HFFc6 (cell line): ENCODE measurements around the gene THSD7A. TPM values are rescaled to one million over a fixed set of nuclear protein-coding genes. Genes with fewer than 3 reads are reported as not detected.

Source experiments
- DNase-seq: peaks from one replicate; pipeline ENCODE4 v3.0.0-alpha.2; 2018
- H3K27ac Mint-ChIP-seq: 2 replicates; pipeline ENCODE4 v1.8.0; 2020; ENCODE audit warnings: mild to moderate bottlenecking, mixed read lengths
- H3K27me3 Mint-ChIP-seq: 2 replicates; pipeline ENCODE4 v1.8.0; 2021; ENCODE audit warnings: mild to moderate bottlenecking, moderate library complexity, mixed read lengths; ENCODE audit not compliant: insufficient read depth
- H3K36me3 Mint-ChIP-seq: 2 replicates; pipeline ENCODE4 v1.8.0; 2021; ENCODE audit warnings: low read depth, mixed read lengths
- H3K4me1 Mint-ChIP-seq: 2 replicates; pipeline ENCODE4 v1.8.0; 2020; ENCODE audit warnings: low read depth, mixed read lengths
- H3K4me3 Mint-ChIP-seq: 2 replicates; pipeline ENCODE4 v1.8.0; 2020; ENCODE audit warnings: mild to moderate bottlenecking, moderate library complexity, mixed read lengths
- H3K9me3 Mint-ChIP-seq: 2 replicates; pipeline ENCODE4 v1.8.0; 2020; ENCODE audit warnings: mild to moderate bottlenecking, mixed read lengths
- CTCF ChIP-seq: fragments of 200-600 bp; sonication (generic); IDR thresholded peaks from 2 replicates; pipeline ENCODE4 v1.5.0; 2021; ENCODE audit warnings: antibody characterized with exemption, mild to moderate bottlenecking
- total RNA-seq, 6 experiments: library from RNA; stranded (reverse); fragmentation: NEBNext Ultra II Directional; extraction: Animal tissue kit (Norgen Biotek cat#: 25700); gene quantifications; 2 replicates in 1 of 6; 3 replicates in 5 of 6; pipeline ENCODE4 v1.2.3, GENCODE V29; 2021

The THSD7A gene
- total RNA-seq, 6 experiments from 2014 or later, result not detected

DNA sequence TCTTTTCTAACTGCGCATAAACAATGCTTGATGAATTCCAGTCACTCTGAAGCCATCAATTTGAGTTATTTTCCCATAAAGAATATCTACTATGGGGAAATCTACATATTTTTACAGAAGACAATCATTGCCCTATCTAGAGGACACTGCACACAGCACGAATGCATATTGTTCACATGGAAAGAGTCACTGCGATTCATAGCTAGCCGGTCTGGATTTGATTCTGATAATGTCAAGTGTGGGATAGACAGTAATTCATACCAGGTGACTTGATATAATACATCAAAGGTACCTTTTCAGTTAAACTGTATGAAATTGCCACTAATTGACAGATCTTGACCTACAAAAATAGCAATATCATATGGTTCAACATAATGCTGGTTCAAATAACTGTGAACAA, 255.7 kb downstream of the THSD7A start:
- no peaks in the 10 kb centered on the region for H3K4me1 Mint-ChIP-seq
- no peak overlapping the region for H3K27ac Mint-ChIP-seq
- H3K27me3 Mint-ChIP-seq, result no peaks in the 10 kb centered on the region
- no peak for DNase-seq
- no peak for TF ChIP-seq CTCF
- no peaks in the 10 kb centered on the region for H3K36me3 Mint-ChIP-seq
- peaks cover 35% of the 10 kb centered on the region for H3K9me3 Mint-ChIP-seq
- H3K4me3 Mint-ChIP-seq, result no peak overlapping the region

GRCh38 chr7:11573128-11573750, 258.8 kb downstream of the THSD7A start:
- TF ChIP-seq CTCF, result no peak
- no peaks in the 10 kb centered on the region for H3K4me1 Mint-ChIP-seq
- peaks cover 28% of the 10 kb centered on the region for H3K9me3 Mint-ChIP-seq
- no peak for DNase-seq
- H3K4me3 Mint-ChIP-seq, result no peak overlapping the region
- no peaks in the 10 kb centered on the region for H3K27me3 Mint-ChIP-seq
- H3K36me3 Mint-ChIP-seq, result no peaks in the 10 kb centered on the region
- H3K27ac Mint-ChIP-seq, result no peak overlapping the region

DNA sequence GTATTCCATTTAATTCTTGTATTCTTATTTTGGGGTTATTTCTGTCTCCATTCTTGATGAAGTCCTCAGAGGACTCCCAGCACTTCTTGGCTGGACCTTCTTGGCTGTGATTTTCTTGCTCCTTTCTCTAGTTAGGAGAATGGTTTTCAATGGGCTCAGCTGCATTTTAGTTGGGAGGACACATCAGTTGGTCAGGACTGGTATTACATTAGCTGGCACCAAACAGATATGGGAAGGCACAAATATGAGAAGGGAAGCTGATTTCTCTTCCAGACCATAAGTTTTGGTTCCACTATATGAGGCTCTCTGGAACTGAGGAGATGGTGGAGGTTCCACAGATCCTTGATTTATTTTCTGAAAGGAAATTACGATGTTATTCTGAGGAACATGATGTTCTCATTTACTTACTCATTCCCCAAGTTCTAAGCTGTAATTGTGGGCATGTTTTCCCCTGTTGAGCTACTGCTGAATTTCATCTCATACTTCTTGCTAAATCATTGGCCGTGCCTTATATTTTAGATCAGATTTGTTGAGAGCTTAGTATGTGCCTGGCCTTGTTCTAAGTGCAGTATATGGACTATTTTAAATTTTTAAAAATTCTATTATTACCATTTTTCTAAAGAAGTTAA, 261.0 kb downstream of the THSD7A start:
- no peak for TF ChIP-seq CTCF
- Mint-ChIP-seq H3K36me3 (no peaks in the 10 kb centered on the region; the same call in 1 of the 2 replicates), H3K27me3 (no peaks in the 10 kb centered on the region), H3K27ac (no peak overlapping the region), H3K4me1 (no peaks in the 10 kb centered on the region), H3K9me3 (peaks cover 35% of the 10 kb centered on the region), H3K4me3 (no peak overlapping the region)
- DNase-seq, result no peak

DNA sequence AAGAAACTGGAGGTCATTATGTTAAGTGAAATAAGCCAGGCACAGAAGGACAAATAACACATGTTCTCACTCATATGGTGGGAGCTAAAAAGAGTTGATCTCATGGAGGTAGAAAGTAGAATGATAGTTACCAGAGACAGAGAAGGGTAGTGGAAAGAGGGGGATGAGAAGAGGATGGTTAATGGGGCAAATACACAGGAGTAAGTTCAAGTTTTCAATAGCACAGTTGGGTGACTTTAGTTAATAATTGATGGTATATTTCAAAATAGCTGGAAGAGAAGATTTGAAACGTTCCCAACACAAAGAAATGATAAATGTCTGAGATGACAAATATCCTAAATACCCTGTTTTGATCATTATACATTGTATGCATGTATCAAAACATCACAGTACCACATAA, 261.8 kb downstream of the THSD7A start:
- Mint-ChIP-seq H3K9me3 (peaks cover 41% of the 10 kb centered on the region), H3K36me3 (no peaks in the 10 kb centered on the region; the same call in 1 of the 2 replicates), H3K27me3 (no peaks in the 10 kb centered on the region), H3K4me3 (no peak overlapping the region), H3K27ac (no peak overlapping the region), H3K4me1 (no peaks in the 10 kb centered on the region)
- no peak for DNase-seq
- no peak for TF ChIP-seq CTCF

DNA sequence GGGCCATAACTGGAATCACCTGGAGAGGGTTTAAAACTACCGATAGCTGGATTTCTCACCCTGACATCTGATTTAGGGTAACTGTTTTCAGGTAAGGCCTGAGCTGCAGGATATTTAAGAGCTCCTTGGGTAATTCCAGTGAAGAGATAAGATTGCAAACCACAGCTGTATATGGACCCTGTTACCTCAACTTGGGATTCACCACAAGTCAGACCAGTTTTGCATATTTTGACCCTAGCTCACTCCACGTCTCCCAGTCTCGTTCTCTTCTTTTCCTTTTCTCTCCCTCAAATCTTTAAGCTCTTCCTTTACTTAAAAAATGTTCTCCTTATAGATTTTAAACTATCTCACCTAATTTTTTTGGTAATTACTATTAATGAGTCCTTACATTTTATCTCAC, 264.4 kb downstream of the THSD7A start:
- no peaks in the 10 kb centered on the region for H3K27me3 Mint-ChIP-seq
- H3K4me1 Mint-ChIP-seq, result no peaks in the 10 kb centered on the region
- H3K27ac Mint-ChIP-seq, result no peak overlapping the region
- no peak overlapping the region for H3K4me3 Mint-ChIP-seq
- H3K9me3 Mint-ChIP-seq, result peaks cover 51% of the 10 kb centered on the region
- no peaks in the 10 kb centered on the region; the same call in 1 of the 2 replicates for H3K36me3 Mint-ChIP-seq
- no peak for DNase-seq
- no peak for TF ChIP-seq CTCF
